HG02943 (cell line): Measurements from ENCODE around the gene ELAVL1.

Experiments
- ATAC-seq: cut with Tn5 transposase; IDR thresholded peaks from one replicate; pipeline ENCODE4 v1.9.1; 2021; ENCODE audit warnings: mild to moderate bottlenecking, low read depth, moderate library complexity; ENCODE audit not compliant: unreplicated experiment

Gene ELAVL1

DNA sequence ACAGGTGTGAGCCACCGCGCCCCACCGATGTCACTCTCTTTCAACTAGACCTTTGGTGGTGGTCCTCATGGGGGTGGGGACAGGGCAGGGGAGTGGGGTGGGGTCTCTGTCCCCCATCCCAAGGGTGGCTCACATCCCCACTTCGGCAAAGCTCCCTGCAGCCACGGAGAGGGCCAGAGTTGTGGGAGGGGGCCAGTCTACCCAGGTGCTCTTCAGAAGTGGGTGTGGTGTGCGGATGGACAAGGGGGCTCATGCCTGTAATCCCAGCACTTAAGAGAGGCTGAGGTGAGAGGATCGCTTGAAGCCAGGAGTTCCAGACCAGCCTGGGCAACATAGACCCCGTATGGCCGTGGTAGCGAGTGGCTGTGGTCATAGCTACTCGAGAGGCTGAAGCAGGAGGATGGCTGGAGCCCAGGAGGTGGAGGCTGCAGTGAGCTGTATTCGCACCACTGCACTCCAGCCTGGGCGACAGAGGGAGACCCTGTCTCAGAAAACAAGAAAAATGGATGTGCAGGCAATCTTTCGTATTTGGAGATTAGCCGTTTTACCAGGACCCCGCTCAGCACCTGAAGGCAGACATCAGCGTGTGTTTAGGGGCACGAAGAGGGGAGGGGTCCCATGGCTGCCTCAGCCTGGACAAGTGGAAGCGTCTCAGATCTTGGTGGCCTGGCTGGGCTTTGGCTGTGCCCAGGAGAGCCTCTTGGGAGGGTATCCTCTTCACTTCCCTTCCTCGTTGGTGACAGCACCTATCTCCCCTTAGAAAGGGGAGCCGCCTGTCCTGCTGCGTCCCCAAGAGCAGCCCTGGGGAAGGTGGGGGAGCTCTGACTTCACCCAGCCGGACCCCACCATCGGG, 90.0 kb downstream of the ELAVL1 start:
- no peak for ATAC-seq

GRCh38 chr19:7914598-7915045, 90.8 kb downstream of the ELAVL1 start, which contains the start of gene TGFBR3L:
TGFBR3L (plus strand) TSS chr19:7914830.
- no peak for ATAC-seq

- ATAC-seq: no peak
Observed at GRCh38 chr19:7914099-7914498, 91.3 kb downstream of the ELAVL1 start.

GRCh38 chr19:7913652-7914051, 91.8 kb downstream of the ELAVL1 start:
- no peak for ATAC-seq

- ATAC-seq: no peak
Observed at GRCh38 chr19:7912697-7913564, 92.5 kb downstream of the ELAVL1 start.

- no peak for ATAC-seq
Observed at GRCh38 chr19:7912144-7912696, 93.2 kb downstream of the ELAVL1 start.

DNA sequence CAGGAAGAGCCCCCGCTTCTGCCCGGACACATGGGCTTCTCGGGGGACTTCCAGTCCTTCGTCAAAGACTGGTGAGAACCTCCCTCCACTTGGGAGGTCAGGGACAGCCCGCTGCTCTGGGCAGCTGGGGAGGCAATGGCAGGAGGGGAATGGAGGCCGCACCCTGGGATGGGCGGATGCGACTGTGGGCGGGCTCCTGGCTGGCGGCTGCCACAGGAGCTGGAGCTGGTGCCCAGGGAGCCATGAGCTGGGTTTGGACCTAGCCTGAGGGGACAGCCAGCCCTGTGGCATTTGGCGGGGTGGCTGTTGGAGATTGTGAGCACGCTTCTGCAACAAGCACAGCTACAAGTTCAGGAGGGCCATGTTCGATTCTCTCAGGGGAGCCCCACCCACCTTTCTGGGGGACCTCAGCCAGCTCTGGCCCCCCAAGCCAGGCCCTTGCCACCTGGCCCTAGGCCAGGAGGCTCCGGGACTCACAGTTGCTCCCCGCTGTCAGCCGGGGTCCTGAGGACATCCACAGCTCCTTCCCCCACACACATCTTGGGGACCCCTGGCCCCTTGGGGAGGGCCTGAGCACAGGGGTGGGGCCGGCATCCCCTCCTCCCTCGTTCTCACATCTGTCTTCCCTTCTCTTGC, 93.8 kb downstream of the ELAVL1 start:
- no peak for ATAC-seq

- ATAC-seq: no peak
Observed at GRCh38 chr19:7910321-7911161, 94.9 kb downstream of the ELAVL1 start.

DNA sequence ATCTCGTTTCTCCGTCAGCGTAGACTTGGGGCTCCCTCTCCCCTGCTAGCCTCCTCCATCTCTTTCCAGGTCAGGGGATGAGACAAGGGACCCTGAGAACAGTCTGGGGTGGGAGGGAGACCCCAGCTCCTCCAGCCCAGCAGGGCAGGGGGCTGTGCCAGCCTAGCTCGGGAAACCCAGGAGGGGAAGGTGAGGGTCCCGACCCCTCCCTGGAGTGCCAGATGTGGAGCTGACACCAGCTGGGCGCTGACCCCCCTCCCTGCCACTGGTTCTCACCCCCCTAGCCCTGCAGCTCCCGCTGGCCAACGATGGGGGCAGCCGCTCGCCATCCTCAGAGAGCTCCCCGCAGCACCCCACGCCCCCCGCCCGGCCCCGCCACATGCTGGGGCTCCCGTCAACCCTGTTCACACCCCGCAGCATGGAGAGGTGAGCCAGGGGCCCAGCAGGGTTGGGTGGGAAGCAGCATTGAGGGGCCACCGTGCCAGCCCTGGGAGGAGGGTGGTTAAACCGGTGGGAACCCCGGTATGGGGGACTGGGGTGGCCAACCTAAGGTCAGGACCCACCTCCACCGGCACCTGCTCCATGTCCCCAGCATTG, 95.9 kb downstream of the ELAVL1 start:
- ATAC-seq: no peak

DNA sequence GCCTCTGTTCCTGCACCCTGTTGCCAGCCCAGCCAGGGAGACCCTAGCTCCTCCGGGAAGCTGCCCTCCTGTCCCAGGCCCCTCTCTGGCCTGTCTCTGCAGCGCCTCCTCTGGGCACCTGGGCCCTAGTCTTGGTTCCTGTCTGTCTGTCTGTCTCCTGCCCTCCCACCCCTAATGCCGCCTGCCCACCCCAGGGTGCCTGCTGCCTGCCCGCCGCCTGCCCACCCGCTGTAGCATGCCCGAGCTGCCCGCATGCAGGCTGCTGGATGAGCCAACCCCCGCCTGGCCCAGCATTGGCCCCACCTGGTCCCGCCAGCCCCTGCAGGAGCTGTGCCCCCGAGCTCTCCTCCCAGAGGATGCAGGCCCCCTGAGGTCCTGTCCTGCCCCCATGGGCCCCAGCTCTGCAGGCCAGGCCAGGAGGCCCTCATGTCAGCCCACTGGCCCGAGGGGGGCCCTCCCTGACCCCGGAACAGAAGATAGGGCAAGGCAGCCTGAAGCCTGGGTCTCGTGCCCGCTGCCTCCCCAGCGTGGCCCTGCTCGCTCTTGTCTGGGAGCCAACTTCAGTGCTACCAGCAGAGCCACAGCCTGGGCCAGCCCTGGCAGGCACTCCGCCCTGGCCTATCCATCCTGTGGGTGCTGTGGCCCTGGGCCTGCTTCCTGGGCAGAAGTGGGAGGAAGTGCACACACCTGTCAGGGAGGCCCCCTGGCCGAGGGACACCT, 96.5 kb downstream of the ELAVL1 start:
- ATAC-seq: no peak
